Erythroblast (primary cell): ENCODE measurements around the gene B4GALT6.

Experiments used
- GATA1 ChIP-seq: IDR thresholded peaks from 2 replicates; pipeline ENCODE4 v1.6.1; 2011; ENCODE audit warnings: low read depth, mild to moderate bottlenecking, control low read depth, low read length, moderate library complexity
- POLR2A ChIP-seq: IDR thresholded peaks from 2 replicates; pipeline ENCODE4 v1.6.1; 2011; ENCODE audit warnings: mild to moderate bottlenecking, low read length

GRCh38 chr18:31647127-31647753 is 37.1 kb downstream of the B4GALT6 start:
- no peak for TF ChIP-seq POLR2A
- TF ChIP-seq GATA1 = no peak
